GM03348 (cell line): ENCODE data around the gene HOXC5.
A peak's percentile ranks its signal among the peaks of the same experiment; 100 is the strongest.

Experiments used
- DNase-seq: peaks from one replicate; pipeline ENCODE4 v3.0.0; 2012; ENCODE audit warnings: low spot score

The HOXC5 gene

DNA sequence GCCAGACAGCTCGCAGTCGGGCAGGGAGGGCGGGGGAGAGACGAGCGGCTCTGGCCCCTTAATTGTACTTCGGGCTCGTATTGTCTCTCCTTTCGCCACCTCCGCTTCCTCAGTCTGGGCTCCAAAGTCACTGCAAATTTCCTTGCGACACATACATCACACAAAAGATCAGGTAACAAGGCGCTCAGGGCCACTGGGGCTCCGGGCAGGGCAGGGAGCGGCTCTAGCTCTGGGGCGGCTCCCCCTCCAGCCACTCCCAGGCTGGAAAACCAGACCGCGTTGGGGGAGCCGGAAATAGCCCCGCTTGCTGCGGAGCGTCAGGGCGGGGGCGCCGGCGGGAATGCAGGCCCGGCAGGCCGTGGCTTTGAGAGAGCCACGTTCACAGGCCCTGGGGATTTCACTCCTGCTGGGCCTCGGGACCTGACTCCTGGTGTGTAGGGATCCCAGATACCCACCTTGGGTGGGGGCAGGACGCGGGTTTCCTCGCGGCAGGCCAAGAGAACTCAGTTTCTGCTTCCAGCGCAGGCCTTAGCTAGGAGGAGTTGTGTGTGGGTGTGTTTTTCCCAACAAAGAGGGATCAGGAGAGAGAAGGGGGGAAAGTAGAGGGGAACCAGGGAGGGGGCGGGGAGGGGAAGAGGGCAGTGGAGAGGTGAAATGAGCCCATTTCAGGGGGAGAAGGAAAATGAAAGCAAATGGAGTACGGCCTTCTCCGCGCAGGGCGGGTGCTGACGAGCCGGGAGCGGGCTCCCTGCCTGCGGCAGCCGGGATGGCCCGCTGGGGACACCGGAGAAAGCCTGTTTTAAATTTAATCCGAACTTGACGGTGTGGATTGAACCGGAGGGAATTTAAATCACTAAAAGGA, 37.2 kb upstream of the HOXC5 start:
- DNase-seq, result peak; percentile 81

DNA sequence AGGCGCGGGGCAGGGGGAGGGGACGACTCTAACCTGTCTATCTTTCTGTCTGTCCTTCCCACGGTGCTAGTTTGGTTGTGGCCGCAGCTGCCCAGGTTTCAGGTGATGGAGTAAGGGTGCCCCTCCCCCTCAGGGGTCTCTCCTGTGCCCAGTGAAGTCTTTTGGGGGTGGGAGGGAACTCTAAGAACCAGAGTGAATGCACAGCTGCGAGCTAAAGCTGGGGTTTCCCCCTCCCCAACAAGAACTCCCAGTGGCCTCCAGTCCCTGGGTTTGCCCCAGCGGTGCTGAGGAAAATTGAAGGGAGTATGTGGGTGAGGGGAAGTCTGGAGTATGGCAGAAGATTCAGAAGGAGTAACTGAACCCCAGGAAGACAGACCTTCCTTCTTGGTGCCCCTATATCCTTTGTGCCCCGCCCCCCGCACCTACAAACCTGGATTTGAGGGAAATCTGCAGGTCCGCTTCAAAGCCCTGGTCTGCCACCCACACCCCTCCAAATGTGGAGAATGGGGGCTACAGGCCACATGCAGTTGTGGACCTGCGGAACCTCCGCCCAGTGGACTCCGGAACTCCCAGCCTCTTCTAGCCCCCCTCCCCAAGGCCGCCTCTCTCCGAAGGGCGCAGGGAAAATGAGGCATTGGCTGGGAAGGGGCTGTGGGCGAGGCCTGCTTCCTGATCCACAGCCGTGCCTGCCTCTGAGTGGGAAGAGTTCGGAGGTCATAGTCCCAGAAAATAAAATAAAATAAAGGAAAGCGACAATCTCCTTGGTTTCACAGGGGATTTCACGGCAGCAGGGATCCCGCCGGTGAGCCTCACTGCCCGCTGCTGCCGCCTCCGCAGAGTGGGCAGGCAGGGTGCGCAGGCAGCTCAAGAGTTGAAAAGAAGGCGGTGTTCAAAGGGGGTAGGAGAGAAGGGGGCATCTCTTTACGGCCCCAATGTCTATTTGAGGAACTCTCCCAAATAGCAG, 36.3 kb upstream of the HOXC5 start:
- no peak for DNase-seq

DNA sequence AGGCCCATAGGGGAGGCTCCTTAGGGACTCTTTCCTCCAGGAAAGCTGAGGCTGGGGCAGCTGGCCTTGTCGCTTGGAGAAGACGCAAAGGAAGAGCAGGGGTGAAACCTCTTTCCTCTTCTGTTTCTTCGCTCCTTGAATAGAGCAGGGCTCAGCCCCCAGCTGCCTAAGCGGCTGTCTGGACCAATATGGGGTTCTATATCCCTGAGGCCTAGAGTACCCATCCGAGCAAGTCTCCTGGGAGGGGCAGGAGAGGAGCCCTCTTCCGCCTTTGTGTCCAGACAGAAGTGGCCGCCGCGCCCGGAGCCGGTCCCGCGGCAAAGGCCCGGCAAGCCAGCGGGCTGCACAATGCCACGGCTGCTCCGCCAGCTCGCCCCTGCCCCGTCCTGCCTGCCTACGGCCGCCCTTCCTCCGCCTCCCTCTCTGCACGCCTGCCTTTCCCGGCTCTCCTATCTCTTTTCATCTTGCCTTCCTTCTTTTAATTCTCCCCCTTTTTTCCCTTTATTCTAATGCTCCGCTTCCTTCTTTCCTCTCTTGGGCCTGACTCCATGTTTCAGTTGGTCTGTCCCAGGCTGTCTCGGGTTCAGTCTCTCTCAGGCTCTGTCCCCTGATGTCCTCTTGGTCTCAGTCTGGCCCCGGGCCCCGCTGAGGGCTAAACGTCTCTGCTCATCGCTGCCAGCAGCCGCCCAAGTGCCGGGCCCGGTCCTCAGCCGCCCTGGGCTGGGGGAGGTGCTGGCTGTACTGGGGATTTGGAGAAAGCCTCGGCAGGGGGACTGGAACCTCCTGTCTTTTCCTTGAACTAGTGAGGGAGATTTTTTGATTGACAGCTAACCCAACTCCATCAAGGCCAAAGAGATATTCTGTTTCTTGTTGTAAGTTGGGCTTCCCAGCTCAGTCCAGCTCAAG, 35.4 kb upstream of the HOXC5 start:
- no peak for DNase-seq

DNA sequence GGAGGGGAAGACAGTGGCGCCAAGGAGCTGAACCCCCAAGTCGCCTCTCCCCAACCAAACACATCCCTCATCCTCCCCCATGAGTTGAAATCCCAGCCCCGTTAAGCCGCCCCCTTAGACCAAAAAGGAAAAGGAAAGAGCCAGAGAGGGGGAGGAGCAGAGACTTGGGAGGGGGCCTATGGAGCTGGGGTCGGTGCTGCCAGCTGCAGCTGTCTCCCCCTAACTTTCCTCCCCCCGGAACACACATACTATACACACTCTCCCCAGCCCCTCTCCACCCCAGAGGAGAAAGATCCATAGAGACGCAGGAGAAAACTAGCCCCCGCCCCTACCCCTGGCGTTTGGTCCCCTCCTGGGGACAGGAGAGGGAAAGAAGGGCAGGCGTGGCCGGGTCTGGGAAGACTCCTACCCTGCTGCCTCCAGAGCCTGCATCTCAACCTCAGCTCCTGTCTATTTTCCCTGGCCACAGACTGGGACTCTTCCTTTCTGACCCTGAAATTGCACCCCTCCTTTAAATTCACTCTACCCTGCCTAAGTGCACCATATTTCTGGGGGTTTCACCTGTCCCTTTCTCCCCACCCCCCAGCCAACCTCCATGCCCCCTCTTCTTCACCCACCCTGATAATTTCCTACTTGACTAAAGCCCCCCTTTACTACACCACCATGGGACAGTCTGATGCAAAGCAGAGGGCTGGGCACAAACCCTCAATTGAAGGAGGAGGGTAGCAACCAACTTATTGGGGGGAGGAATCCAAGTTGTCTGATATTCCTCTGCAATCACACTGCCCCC, 34.5 kb upstream of the HOXC5 start:
- DNase-seq, result no peak

- no peak for DNase-seq
Measured at GRCh38 chr12:53998900-53999236, 34.0 kb upstream of the HOXC5 start.

- peak; percentile 85 for DNase-seq
Measured at GRCh38 chr12:53999559-54000115, 33.2 kb upstream of the HOXC5 start.

GRCh38 chr12:54000116-54001114, 32.4 kb upstream of the HOXC5 start, which contains the start of gene HOXC9:
HOXC9 (plus strand) TSS chr12:54000161; CDS start chr12:54000189, 28 bp downstream.
- DNase-seq, result no peak

GRCh38 chr12:54001283-54002187, 31.3 kb upstream of the HOXC5 start:
- DNase-seq, result no peak

- DNase-seq, result no peak
Measured at GRCh38 chr12:54002278-54002914, 30.5 kb upstream of the HOXC5 start.

DNA sequence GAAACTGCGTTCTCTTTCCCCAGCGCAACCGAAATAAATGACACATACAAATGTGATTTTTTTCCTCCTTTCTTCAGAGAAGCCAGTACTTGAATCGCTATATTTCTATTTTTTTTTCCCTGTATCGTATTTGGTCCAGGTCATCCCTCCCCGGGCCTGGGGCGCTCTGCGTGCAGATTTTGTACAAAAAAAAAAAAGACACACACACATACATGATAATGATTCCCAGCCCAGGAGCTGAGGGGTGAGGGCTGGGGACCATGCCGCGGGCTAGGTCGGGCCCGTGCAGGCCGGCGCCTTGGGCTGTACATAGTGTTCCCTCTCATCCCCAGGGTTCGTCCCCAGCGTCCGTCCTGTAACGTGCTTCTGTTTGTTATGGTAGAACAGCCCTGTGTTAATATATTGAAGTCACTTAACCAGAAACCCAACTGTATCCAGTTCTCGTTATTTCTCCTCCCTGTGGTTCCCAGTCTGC, 29.9 kb upstream of the HOXC5 start:
- no peak for DNase-seq

DNA sequence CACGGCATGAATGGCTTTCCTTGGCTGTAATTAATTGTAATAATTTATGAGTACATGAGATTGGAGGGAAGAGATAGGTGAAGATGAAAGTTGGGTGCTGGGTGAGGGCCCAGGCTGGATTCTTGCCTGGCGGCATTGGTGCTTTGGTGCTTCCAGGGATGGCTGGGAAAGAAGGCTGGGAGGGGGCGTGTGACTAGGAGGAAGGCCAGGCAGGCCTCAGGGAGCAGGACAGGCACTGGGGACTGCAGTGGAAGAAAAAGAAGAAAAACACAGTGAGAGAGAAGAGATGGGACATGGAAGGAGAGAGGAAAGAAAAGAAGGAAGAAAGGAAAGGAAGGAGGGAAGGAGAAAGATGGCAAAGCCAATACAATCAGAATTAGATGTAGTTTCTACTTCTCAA, 29.2 kb upstream of the HOXC5 start:
- no peak for DNase-seq

DNA sequence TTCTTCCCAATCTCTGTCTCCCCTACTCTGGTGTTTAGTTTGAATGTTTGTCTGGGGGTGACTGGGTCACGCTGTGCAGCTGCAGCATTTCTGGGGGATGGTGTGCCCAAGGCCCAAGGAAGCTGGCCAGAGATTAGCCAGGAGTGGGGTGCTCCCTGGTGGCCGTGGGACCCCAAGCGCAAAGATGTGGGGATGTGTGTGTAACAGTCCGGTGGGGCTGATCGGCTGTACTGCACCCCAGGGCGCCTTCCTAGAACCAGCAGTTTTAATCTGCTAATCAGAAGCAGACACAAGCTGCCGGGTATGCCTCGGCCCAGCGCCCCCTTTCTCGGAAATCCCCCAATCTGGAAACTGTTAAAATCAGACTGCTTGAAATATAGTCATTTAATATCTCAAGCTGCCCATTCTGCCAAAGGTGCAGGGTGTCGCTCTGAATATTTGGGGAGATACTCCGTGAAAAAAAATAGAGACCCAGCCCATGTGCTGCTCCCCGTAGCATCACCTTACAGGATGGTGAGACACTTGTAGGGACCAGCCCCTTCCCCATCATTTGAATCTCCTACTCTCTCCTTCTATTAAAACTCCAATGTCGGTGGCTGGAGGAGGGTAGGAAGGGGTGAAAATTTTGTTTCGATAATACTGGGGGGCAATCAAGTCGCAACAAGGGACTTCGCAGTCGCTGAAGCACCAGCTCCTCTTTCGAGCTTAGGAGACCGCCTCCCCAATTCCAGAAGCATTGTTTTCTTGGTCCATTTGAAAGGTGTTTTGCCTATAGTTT, 28.6 kb upstream of the HOXC5 start:
- no peak for DNase-seq

DNA sequence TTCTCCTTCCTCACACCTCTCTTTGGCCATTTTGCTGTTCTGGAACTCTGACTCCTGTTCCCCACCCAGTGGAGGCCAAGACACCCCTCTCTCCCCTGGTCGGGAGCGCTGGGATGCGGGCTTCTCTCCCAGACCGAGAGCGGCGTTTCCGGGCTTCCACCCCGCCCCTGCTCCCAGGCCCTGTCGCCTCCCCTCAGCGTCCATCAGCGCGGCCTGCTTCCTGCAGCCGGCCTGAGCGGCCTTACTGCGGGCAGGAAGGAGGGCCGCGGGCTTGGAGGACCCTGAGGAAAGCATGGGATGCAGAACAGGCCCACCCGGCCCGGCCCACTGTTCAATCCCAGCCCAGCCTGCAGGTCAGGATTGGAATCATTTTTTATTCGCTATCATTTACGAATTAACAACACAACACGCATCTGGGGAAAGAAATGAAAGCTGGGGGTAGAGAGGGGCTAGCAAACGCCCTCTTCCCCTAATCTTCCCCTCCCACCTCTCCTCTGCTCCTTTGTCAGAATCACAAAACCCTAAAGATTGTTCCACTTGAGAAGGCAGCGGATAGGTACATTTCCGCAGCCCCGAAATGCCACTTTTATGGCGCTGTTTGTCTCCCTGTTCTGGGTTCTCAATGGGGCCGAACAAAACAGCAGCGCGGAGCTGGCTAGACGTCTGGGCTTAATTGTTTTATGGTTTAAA, 27.9 kb upstream of the HOXC5 start:
- peak; percentile 71 for DNase-seq

GRCh38 chr12:54005531-54005852, 27.4 kb upstream of the HOXC5 start:
- no peak for DNase-seq

- DNase-seq, result peak; percentile 84
Measured at GRCh38 chr12:54005853-54006558, 26.8 kb upstream of the HOXC5 start.
